ENCODE data around the gene YIPF2.

YIPF2 gene

GRCh38 chr19:10928563-10929401 lies at the start of gene YIPF2, which contains the start of gene TIMM29:
Gene YIPF2, minus strand, starts transcription at chr19:10928639. Its CDS starts 229 bp downstream, at chr19:10928410.
Gene TIMM29, plus strand, starts transcription at chr19:10928811. Its CDS starts 12 bp downstream, at chr19:10928823.
- peak within 1 kb of the TSS; percentile 81 for H3K27ac Mint-ChIP-seq
- H3K4me3 Mint-ChIP-seq = peak within 1 kb of the TSS; percentile 90
- peaks cover 9% of the 10 kb centered on the region for H3K36me3 Mint-ChIP-seq (ENCODE audit: low read depth)
- peaks cover 23% of the 10 kb centered on the region for H3K4me1 Mint-ChIP-seq (ENCODE audit: low read depth)
- H3K9me3 Mint-ChIP-seq = no peaks in the 10 kb centered on the region
- no peaks in the 10 kb centered on the region for H3K27me3 Mint-ChIP-seq

- Mint-ChIP-seq H3K27ac (no peak overlapping the region), H3K4me1 (ENCODE audit: low read depth) (peaks cover 38% of the 10 kb centered on the region), H3K4me3 (no peak overlapping the region), H3K27me3 (no peaks in the 10 kb centered on the region), H3K36me3 (ENCODE audit: low read depth) (no peaks in the 10 kb centered on the region), H3K9me3 (no peaks in the 10 kb centered on the region)
Observed at GRCh38 chr19:10977742-10978092, 49.3 kb upstream of the YIPF2 start.

- Mint-ChIP-seq H3K9me3 (no peaks in the 10 kb centered on the region), H3K4me1 (ENCODE audit: low read depth) (peaks cover 36% of the 10 kb centered on the region), H3K36me3 (ENCODE audit: low read depth) (no peaks in the 10 kb centered on the region), H3K27me3 (no peaks in the 10 kb centered on the region), H3K27ac (peak overlapping the region; percentile 52), H3K4me3 (no peak overlapping the region)
Observed at GRCh38 chr19:10976131-10976892, 47.9 kb upstream of the YIPF2 start.

- H3K4me1 Mint-ChIP-seq (ENCODE audit: low read depth) = peaks cover 39% of the 10 kb centered on the region
- H3K27ac Mint-ChIP-seq = no peak overlapping the region
- H3K36me3 Mint-ChIP-seq (ENCODE audit: low read depth) = no peaks in the 10 kb centered on the region
- no peaks in the 10 kb centered on the region for H3K27me3 Mint-ChIP-seq
- H3K4me3 Mint-ChIP-seq = no peak overlapping the region
- no peaks in the 10 kb centered on the region for H3K9me3 Mint-ChIP-seq
Observed at GRCh38 chr19:10975374-10976130, 47.1 kb upstream of the YIPF2 start.

- Mint-ChIP-seq H3K27ac (no peak overlapping the region), H3K4me1 (ENCODE audit: low read depth) (peaks cover 43% of the 10 kb centered on the region), H3K36me3 (ENCODE audit: low read depth) (peaks cover 3% of the 10 kb centered on the region), H3K4me3 (no peak overlapping the region), H3K27me3 (no peaks in the 10 kb centered on the region), H3K9me3 (no peaks in the 10 kb centered on the region)
Observed at GRCh38 chr19:10971107-10971726, 42.8 kb upstream of the YIPF2 start.

- Mint-ChIP-seq H3K9me3 (no peaks in the 10 kb centered on the region), H3K4me3 (no peak overlapping the region), H3K36me3 (ENCODE audit: low read depth) (peaks cover 3% of the 10 kb centered on the region), H3K27ac (peak overlapping the region; percentile 55), H3K4me1 (ENCODE audit: low read depth) (peaks cover 48% of the 10 kb centered on the region), H3K27me3 (no peaks in the 10 kb centered on the region)
Observed at GRCh38 chr19:10968527-10969135, 40.2 kb upstream of the YIPF2 start.

GRCh38 chr19:10966809-10967208 lies 38.4 kb upstream of the YIPF2 start:
- H3K9me3 Mint-ChIP-seq = no peaks in the 10 kb centered on the region
- no peak overlapping the region for H3K27ac Mint-ChIP-seq
- no peaks in the 10 kb centered on the region for H3K27me3 Mint-ChIP-seq

GRCh38 chr19:10965398-10965797 lies 37.0 kb upstream of the YIPF2 start:
- no peak overlapping the region for H3K4me3 Mint-ChIP-seq
- peaks cover 3% of the 10 kb centered on the region for H3K36me3 Mint-ChIP-seq (ENCODE audit: low read depth)
- no peak overlapping the region for H3K27ac Mint-ChIP-seq
- H3K4me1 Mint-ChIP-seq (ENCODE audit: low read depth) = peaks cover 65% of the 10 kb centered on the region
- H3K27me3 Mint-ChIP-seq = no peaks in the 10 kb centered on the region
- H3K9me3 Mint-ChIP-seq = no peaks in the 10 kb centered on the region

More at GRCh38 chr19:10966809-10967208, 38.4 kb upstream of the YIPF2 start:
- no peak overlapping the region for H3K4me3 Mint-ChIP-seq
- H3K36me3 Mint-ChIP-seq (ENCODE audit: low read depth) = peaks cover 3% of the 10 kb centered on the region
- peaks cover 62% of the 10 kb centered on the region for H3K4me1 Mint-ChIP-seq (ENCODE audit: low read depth)

GRCh38 chr19:10964903-10965302 lies 36.5 kb upstream of the YIPF2 start:
- no peak overlapping the region for H3K27ac Mint-ChIP-seq
- H3K27me3 Mint-ChIP-seq = no peaks in the 10 kb centered on the region
- H3K4me3 Mint-ChIP-seq = no peak overlapping the region
- peaks cover 3% of the 10 kb centered on the region for H3K36me3 Mint-ChIP-seq (ENCODE audit: low read depth)
- peaks cover 68% of the 10 kb centered on the region for H3K4me1 Mint-ChIP-seq (ENCODE audit: low read depth)
- no peaks in the 10 kb centered on the region for H3K9me3 Mint-ChIP-seq

GRCh38 chr19:10963865-10964264 lies 35.4 kb upstream of the YIPF2 start:
- Mint-ChIP-seq H3K4me1 (ENCODE audit: low read depth) (peaks cover 68% of the 10 kb centered on the region), H3K27ac (peak overlapping the region; percentile 82), H3K4me3 (peak overlapping the region; percentile 93), H3K27me3 (no peaks in the 10 kb centered on the region), H3K9me3 (no peaks in the 10 kb centered on the region), H3K36me3 (ENCODE audit: low read depth) (no peaks in the 10 kb centered on the region)

- H3K36me3 Mint-ChIP-seq (ENCODE audit: low read depth) = peaks cover 3% of the 10 kb centered on the region
- no peaks in the 10 kb centered on the region for H3K9me3 Mint-ChIP-seq
- H3K4me3 Mint-ChIP-seq = peak overlapping the region; percentile 93
- peaks cover 58% of the 10 kb centered on the region for H3K4me1 Mint-ChIP-seq (ENCODE audit: low read depth)
- no peaks in the 10 kb centered on the region for H3K27me3 Mint-ChIP-seq
- H3K27ac Mint-ChIP-seq = no peak overlapping the region
Observed at GRCh38 chr19:10962863-10963262, 34.4 kb upstream of the YIPF2 start.

- H3K4me1 Mint-ChIP-seq (ENCODE audit: low read depth) = peaks cover 55% of the 10 kb centered on the region
- peaks cover 3% of the 10 kb centered on the region for H3K36me3 Mint-ChIP-seq (ENCODE audit: low read depth)
- no peaks in the 10 kb centered on the region for H3K27me3 Mint-ChIP-seq
- H3K27ac Mint-ChIP-seq = peak overlapping the region; percentile 90
- H3K9me3 Mint-ChIP-seq = no peaks in the 10 kb centered on the region
- H3K4me3 Mint-ChIP-seq = peak overlapping the region; percentile 93
Observed at GRCh38 chr19:10961073-10961860, 32.8 kb upstream of the YIPF2 start.

GRCh38 chr19:10960314-10961072 lies 32.1 kb upstream of the YIPF2 start, which contains the start of gene SMARCA4:
Gene SMARCA4, plus strand, starts transcription at chr19:10961030. Its CDS starts 23,122 bp downstream, at chr19:10984152.
- Mint-ChIP-seq H3K4me1 (ENCODE audit: low read depth) (peaks cover 51% of the 10 kb centered on the region), H3K9me3 (no peaks in the 10 kb centered on the region), H3K4me3 (peak within 1 kb of the TSS; percentile 93)

More at GRCh38 chr19:10960314-10961072, 32.1 kb upstream of the YIPF2 start, which contains the start of gene SMARCA4:
- Mint-ChIP-seq H3K27ac (peak within 1 kb of the TSS; percentile 90), H3K36me3 (ENCODE audit: low read depth) (peaks cover 3% of the 10 kb centered on the region), H3K27me3 (no peaks in the 10 kb centered on the region)
